GDM1 (cell line): Measurements from ENCODE around the gene PTPRN2.
"Not testable (repeated sequence)": the region's sequence is repeated elsewhere in the genome, so short reads cannot be mapped to it uniquely, and the experiment has no call there.

Experiments used
- DNase-seq: peaks from one replicate; lab custom pipeline; 2025; lab: John Stamatoyannopoulos, UW

Gene PTPRN2

DNA sequence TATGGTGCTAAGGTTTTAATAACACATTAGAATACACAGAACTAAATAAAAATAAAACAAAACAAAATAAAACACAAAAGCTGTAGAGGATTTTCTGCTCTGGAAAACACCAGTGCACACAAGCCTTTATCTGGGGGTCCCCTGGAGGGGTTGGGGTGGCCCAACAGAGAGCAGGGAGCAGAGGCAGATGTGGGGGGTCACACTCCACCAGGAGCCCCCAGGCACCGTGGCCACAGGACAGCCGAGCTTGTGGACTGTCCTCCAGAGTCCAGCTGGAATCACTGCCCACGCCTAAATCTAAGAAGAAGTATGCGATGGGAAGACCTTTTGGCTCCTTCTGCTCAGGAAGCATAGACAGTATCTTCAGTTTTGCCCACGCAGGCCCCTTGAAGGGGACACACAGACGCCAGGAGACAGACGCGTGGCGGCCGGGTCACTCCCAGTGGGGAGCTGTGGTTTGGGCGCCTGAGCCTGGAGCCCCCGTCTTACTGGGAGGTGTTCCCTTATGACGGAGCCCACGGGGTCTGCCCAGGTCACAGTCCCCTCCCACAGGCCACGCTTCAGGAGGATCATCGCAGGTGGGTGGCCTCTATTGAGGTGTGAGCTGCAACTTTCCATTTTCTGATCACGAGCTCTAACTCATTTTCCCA lies 595.0 kb downstream of the PTPRN2 start:
- no peak for DNase-seq

DNA sequence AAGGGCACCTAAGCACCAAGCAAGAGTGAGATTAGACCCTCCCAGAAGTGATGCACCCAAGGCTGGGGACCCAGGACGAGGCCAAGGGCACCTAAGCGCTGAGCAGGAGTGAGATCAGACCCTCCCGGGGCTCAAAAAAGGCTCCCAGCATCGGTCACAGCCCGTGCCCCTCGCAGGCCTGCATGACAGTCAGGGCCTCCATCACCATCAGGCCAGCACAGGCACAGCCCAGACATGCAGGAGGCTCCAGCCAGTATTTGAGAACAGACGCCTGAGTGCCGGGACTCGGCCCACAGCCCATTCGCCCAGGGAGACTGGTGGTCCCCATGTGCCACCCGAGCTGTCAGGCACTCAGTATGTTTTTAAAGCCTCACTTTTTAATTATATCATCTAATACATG lies 595.9 kb downstream of the PTPRN2 start:
- DNase-seq, result no peak

DNA sequence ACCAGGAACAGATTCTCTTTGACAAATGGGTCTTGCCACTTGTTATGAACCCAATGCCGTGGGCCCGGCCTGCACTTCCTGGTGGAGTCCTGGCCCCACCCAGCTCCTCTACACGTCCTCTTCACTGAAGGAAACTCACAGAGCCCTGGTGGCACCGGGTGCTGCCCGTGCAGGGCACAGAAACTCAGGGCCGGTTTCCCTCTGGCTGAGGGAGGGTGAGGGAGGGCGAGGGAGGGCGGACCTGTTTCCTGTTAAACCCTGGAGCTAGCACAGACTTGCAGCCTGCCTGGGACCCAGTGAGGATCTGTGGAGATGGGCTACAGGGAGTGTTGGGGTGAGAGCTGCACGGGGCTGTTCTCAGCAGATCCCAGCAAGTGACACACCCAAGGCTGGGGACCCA lies 596.3 kb downstream of the PTPRN2 start:
- DNase-seq, result no peak

GRCh38 chr7:157990881-157991250 lies 596.8 kb downstream of the PTPRN2 start:
- no peak for DNase-seq

DNA sequence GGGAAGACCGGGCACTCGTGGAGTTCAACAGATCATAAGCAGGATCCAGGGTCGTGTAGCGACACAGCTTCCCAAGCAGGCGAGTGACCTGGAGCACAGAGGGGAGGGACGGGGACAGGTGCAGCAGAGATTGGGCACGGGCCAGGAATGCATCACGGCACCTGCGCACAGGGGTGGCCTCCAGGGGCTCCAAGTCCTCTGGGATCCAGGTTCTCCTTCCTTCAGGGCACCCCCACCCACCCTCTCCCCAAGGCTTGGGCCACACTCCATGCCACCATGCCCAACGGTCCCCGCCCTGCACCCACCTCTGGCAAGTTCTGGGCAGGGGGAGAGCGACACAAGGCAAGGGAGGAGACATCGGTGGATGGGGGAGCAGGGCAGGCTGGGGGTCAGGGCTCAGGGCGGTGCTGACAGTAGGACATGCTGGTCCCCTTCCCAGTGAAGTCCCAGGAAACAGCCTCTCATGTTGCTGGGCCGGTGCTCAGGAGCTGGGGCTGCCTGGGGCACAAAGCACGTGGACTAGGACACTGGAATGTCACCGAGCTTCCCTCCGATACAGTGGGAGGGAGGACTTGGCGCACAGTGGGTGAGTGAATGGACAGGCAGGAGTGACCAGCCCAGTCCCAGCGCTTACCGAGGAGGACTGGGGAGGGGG lies 597.3 kb downstream of the PTPRN2 start:
- no peak for DNase-seq

DNA sequence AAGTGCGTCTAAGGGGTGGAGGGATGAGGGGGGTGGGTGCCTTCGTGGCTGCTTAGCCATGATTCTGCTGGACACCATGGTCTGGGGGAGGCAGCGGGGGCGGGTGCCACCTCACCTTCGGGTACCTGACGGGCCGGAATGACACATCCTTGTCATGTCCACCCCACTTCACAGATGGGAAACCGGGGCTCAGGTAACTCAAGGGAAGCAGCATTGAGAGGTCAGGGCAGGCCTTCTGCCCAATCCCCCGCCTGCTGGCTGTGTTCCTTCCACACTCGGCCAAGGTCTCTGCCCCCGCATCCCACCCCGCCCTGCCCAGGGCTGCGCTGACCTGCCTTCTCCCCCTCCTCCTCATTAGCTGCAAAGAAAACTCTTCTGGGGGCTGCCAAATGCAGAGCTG lies 598.0 kb downstream of the PTPRN2 start:
- no peak for DNase-seq

DNA sequence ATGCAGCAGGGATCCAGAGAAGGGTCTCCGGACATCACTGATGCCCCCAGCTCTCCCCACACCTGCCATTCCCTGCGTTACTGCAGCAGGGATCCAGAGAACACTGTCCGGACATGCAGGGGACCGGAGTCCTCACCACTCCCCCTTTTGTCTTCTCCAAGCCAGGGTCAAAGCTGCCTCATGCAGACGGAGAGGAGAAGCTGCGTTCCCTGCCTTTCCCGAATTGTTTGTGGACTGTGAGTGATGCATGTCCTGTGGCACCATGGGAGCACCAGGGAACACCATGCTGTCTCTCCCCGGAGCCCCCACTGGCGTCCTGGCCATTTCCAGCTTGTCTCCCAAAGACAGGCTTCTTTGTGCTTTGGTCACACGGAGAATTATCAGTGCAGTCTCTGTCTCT lies 599.7 kb downstream of the PTPRN2 start:
- DNase-seq, result no peak

DNA sequence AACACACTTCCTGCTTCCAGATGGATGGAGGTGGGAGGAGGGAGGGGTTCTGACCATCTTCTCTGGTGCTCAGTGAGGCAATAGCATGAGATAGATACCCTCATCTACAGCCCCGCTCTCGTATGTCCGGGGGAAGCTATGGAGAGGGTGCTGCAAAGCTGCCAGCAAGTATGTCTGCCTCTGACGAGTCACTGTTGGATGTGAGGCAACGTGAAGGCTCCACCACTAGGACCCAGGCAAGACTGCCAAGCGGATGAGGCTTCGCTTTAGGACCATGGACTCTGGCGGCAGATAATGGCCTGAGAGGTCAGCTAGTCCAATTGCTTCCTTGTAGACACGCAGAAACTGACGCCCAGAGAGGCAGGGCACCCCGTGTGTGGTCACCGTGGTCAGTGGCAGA lies 601.6 kb downstream of the PTPRN2 start:
- no peak for DNase-seq

DNA sequence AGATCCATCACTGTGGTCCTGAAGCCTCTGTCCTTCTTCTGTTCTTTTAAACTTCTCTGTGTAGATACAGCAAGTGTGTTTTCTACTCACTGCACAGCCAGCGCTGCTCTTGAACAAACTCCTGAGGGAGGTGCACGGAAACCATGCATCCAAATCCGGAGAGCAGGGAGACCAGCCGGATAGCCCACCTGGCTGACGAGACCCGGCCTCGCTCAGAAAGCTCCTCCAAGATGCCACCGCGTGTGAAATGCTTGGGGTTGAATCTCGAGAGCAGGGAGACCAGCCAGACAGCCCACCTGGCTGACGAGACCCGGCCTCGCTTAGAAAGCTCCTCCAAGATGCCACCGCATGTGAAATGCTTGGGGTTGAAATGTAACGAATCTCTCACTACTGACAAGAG lies 602.0 kb downstream of the PTPRN2 start:
- DNase-seq, result no peak

- no peak for DNase-seq
Observed at GRCh38 chr7:157984423-157985163, 603.0 kb downstream of the PTPRN2 start.

GRCh38 chr7:157983502-157984422 lies 603.9 kb downstream of the PTPRN2 start:
- no peak for DNase-seq

DNA sequence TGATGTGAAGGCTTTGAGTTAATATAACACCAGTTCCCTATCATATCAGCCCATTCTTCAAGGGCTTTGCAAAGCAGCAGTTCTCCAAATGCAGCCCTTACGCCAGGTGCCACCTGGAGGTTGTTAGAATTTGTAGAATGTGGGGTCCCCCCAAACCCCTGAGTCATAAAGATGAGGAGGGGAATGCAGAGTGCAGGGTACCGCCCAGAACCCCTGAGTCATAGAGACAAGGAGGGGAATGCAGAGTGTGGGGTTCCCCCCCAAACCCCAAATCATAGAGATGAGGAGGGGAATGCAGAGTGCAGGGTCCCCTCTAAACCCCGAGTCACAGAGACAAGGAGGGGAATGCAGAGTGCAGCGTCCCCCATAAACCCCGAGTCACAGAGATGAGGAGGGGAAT lies 605.8 kb downstream of the PTPRN2 start:
- no peak for DNase-seq

- no peak for DNase-seq
Observed at GRCh38 chr7:157980774-157981173, 606.8 kb downstream of the PTPRN2 start.

DNA sequence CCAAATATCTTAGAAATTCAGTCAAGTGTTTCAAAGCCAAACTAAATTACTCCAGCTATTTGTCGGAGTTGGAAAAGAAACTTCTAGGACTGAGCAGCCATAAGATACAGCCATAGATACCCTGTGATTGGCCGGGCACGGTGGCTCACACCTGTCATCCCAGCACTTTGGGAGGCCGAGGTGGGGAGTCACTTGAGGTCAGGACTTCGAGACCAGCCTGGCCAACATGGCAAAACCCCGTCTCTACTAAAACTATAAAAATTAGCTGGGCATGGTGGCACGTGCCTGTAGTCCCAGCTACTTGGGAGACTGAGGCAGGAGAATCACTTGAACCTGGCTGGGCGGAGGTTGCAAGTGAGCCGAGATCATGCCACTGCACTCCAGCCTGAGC lies 607.3 kb downstream of the PTPRN2 start:
- not testable (repeated sequence) for DNase-seq

DNA sequence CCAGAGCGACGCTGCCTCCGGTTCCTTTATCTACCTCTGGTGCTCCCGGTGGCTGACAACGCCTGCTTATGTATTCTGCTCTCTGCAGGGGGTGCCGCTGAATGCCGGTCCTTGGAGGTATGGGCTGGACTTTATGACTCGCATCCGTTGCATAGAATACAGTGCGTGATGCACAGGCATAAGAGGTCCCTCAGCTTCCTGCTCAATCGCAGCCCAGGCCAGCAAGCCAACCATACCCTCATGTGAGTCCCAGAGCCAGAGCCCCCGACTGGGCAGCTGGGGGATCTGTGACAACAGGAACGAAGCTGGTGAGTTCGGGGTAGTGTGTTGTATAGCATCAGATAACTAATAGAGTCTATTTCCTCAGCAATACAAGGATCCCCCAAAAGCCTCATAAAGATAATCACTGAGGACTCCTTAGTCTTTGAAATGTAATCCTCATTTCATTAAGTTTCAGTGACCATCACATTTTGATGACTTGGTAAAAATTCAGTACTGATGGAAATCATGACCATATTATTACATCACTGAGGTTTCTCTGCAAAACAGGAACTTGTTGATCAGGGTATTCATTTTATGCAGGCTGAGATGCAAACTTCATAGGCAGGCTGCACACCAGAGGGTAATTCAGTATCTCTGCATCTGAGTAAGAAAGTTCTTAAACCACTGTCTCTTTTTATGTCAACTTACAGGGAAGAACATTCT lies 607.8 kb downstream of the PTPRN2 start:
- DNase-seq, result no peak

GRCh38 chr7:157978766-157979165 lies 608.9 kb downstream of the PTPRN2 start:
- no peak for DNase-seq

DNA sequence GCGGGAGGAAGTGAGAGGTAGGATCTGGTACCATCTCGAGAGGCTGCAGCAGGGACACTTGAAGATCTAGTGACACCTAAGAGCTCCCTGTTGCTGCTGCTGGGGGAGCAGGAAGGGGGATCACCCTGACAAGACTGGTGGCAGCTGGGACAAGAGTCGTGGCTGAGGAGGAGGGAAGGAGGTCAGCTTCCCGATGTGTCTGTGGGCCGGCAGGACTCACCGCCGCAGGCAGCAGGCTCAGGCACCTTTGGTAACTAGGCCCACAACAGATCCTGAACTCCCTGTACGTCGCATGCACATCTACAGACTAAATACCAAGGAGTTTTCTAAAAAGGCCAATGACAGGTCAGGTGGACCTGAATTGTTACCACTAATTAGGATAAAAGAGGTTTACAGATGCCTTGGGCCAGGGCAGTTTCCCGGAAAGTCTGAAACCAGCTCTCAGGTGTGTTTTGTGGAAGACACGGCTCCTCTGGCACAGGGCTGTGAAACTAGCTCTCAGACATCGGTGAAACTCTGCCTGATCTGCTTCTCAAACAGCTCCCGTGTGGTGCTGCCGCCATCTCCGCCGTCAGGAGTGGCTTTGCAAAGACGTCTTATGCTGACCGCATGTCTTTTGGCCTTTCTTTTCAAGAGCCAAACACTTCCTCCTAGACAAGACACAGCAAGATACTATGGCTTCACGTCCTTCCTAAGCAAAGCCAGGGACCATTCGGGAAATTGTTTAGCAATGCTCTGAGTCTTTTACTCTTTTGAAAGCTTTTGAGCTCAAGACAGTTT lies 609.7 kb downstream of the PTPRN2 start:
- no peak for DNase-seq

- DNase-seq, result no peak
Observed at GRCh38 chr7:157977306-157977705, 610.3 kb downstream of the PTPRN2 start.

DNA sequence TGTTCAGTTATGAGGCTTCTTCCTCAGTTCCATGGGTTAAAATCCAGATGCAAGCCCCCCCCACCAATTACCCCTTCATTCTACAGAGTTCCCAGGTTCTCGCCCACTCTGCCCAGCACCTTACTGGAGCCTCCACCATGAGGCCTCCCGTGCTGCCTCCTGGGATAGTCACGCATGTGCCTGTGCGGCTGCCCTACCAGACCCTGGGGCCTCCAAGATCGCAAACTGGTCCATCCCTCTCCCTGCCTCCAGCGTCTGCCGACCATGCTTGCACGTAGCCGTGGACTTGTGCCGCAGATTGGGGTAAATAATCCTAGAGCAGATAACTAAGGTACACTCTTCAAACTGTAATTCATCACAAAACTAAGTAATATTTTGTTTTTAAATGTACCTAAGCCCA lies 611.2 kb downstream of the PTPRN2 start:
- DNase-seq, result no peak

DNA sequence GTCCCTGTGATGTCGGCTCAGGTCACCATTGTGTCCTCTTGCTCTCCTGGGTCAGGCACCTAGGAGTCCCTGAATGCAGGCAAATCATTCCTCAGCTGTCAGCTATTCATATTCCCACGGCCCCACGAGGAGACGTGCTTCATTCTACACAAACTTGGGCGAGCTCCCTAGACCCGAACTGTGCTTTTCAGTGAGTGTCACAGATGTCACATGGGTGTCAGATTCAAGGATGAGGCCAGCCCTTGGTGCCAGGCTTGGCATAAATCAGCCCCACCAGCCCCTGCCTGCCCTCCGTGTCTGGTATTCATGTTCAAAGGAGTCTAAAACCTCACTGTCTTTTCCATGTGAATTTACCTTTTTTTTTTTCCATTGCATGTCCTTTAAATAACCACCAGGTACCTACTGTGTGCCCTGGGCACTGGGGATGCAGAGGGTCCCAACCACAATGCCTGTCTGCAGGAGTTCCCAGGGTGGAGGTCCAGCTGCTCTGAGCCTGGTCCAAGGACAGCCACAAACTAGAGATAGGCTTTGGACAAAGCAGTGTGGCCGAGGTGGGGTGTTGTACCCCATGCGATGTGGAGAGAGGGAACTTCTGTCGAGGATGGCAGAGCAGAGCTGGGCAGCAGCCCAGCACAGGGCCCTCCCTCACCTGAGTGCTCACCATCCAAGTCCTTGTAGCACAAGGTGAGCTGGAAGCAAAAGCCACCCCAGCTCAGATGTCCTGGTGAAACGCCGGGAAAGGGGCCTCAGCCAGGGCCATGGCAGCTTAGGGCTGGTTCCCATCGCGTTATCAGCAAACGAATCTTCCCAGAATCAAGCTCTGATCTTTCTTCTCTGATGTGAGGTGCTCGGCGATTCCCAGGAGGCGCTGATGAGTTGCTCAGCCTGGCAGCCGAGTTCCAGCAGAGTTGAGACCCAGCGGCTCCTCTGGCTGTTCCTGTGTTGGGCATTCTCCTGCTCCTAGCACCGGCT lies 611.9 kb downstream of the PTPRN2 start:
- no peak for DNase-seq
